Neural crest cell (in vitro differentiated cells): ENCODE data around the gene NDUFS7. TPM values are rescaled to one million over a fixed set of nuclear protein-coding genes. Genes with fewer than 3 reads are reported as not detected.

ENCODE experiments used
- DNase-seq: peaks from one replicate; pipeline ENCODE4 v3.0.0; 2021; ENCODE audit warnings: low read depth, mixed read lengths, low spot score
- H3K27ac Mint-ChIP-seq: one replicate; pipeline ENCODE4 v1.8.0; 2021; ENCODE audit warnings: mild to moderate bottlenecking, mixed read lengths; ENCODE audit not compliant: unreplicated experiment
- H3K27me3 Mint-ChIP-seq: 2 replicates; pipeline ENCODE4 v1.8.0; 2021; ENCODE audit warnings: low read depth, mild to moderate bottlenecking, mixed read lengths
- H3K36me3 Mint-ChIP-seq: 2 replicates; pipeline ENCODE4 v1.8.0; 2021; ENCODE audit warnings: low read depth, mild to moderate bottlenecking, mixed read lengths
- H3K4me1 Mint-ChIP-seq: 2 replicates; pipeline ENCODE4 v1.8.0; 2021; ENCODE audit warnings: mixed read lengths
- H3K4me3 Mint-ChIP-seq: one replicate; pipeline ENCODE4 v1.8.0; 2021; ENCODE audit warnings: mild to moderate bottlenecking, mixed read lengths
- H3K9me3 Mint-ChIP-seq: 2 replicates; pipeline ENCODE4 v1.8.0; 2021; ENCODE audit warnings: mixed read lengths
- CTCF ChIP-seq: fragments of 200-600 bp; sonication (generic); conservative IDR thresholded peaks from 2 replicates; pipeline ENCODE4 v1.5.0; 2021; ENCODE audit warnings: antibody characterized with exemption, mild to moderate bottlenecking
- long read RNA-seq: library from polyadenylated mRNA; unstranded; transcript quantifications from one replicate; pipeline ENCODE4 v2.0.0, GENCODE V29; 2020
- total RNA-seq: library from RNA; stranded (reverse); gene quantifications from 2 replicates; pipeline ENCODE4 v1.2.1, GENCODE V29; 2021

Gene NDUFS7
- 89.7 and 90.6 TPM in 2 replicates for total RNA-seq
- long read RNA-seq, partial matches to known transcripts: 1 of 1 reads
- long read RNA-seq, other reads (novel, unspliced or antisense): 0 of 1 reads

GRCh38 chr19:1383312-1384084 lies at the start of gene NDUFS7:
TSS of gene NDUFS7 (plus strand) at chr19:1383907. CDS start at chr19:1383927, 20 bp downstream.
- DNase-seq: peak; percentile 98
- TF ChIP-seq CTCF: peak; percentile 40
- Mint-ChIP-seq H3K27ac (peak within 1 kb of the TSS; percentile 95), H3K36me3 (peaks cover 9% of the 10 kb centered on the region), H3K27me3 (peaks cover 17% of the 10 kb centered on the region), H3K4me1 (peaks cover 22% of the 10 kb centered on the region), H3K4me3 (peak within 1 kb of the TSS; percentile 98), H3K9me3 (peaks cover 2% of the 10 kb centered on the region)

- DNase-seq: no peak
- TF ChIP-seq CTCF: no peak
- H3K27me3 Mint-ChIP-seq: no peaks in the 10 kb centered on the region
- H3K9me3 Mint-ChIP-seq: no peaks in the 10 kb centered on the region
- H3K4me3 Mint-ChIP-seq: no peak overlapping the region
- H3K27ac Mint-ChIP-seq: no peak overlapping the region
- H3K36me3 Mint-ChIP-seq: no peaks in the 10 kb centered on the region
- H3K4me1 Mint-ChIP-seq: no peaks in the 10 kb centered on the region
Measured at GRCh38 chr19:1336079-1336684, 47.5 kb upstream of the NDUFS7 start.

- H3K9me3 Mint-ChIP-seq: no peaks in the 10 kb centered on the region
- peaks cover 5% of the 10 kb centered on the region for H3K4me1 Mint-ChIP-seq
- H3K36me3 Mint-ChIP-seq: no peaks in the 10 kb centered on the region
- no peaks in the 10 kb centered on the region for H3K27me3 Mint-ChIP-seq
- TF ChIP-seq CTCF: no peak
- H3K4me3 Mint-ChIP-seq: no peak overlapping the region
- DNase-seq: no peak
- H3K27ac Mint-ChIP-seq: no peak overlapping the region
Measured at GRCh38 chr19:1340681-1341469, 42.8 kb upstream of the NDUFS7 start.

- TF ChIP-seq CTCF: no peak
- Mint-ChIP-seq H3K9me3 (no peaks in the 10 kb centered on the region), H3K36me3 (no peaks in the 10 kb centered on the region), H3K27ac (no peak overlapping the region), H3K27me3 (no peaks in the 10 kb centered on the region), H3K4me3 (no peak overlapping the region), H3K4me1 (peaks cover 5% of the 10 kb centered on the region)
- no peak for DNase-seq
Measured at GRCh38 chr19:1343041-1343440, 40.7 kb upstream of the NDUFS7 start.

GRCh38 chr19:1349211-1349610 lies 34.5 kb upstream of the NDUFS7 start:
- TF ChIP-seq CTCF: no peak
- Mint-ChIP-seq H3K27me3 (no peaks in the 10 kb centered on the region), H3K36me3 (no peaks in the 10 kb centered on the region), H3K27ac (peak overlapping the region; percentile 13), H3K4me1 (peaks cover 15% of the 10 kb centered on the region), H3K4me3 (peak overlapping the region; percentile 38), H3K9me3 (no peaks in the 10 kb centered on the region)
- no peak for DNase-seq
